ENCODE data around the gene DGUOK. TPM values are rescaled to one million over a fixed set of nuclear protein-coding genes. Genes with fewer than 3 reads are reported as not detected.

The DGUOK gene
- total and polyA plus RNA-seq, 2 of the 4 experiments (the other 2 are of a cell fraction): 66.3 to 111 TPM

- Histone ChIP-seq H2BK20ac (ENCODE audit: low read depth, low read length) (peak overlapping the region; percentile 82; the same call in 1 of the 2 replicates), H3K56ac (ENCODE audit: extremely low read depth, insufficient read depth, low read length) (peak overlapping the region; percentile 96), H3K79me1 (ENCODE audit: low read depth in 1 of 2, low read length in 2 of 2) (peaks cover 12 to 75% of the 10 kb centered on the region in 2 experiments; a peak in 3 of 4 replicates), H2BK5ac (ENCODE audit: low read depth, low read length, poor library complexity, severe bottlenecking) (peak overlapping the region; percentile 95), H3K4me2 (ENCODE audit: low read depth, low read length) (peak overlapping the region; percentile 73), H4K8ac (ENCODE audit: low read depth in 2 of 2, low read length in 2 of 2) (peak overlapping the region; percentile 86 to 94), H3K23ac (ENCODE audit: low read depth, low read length) (peak overlapping the region; percentile 95), H4K5ac (ENCODE audit: low read depth, low read length) (peak overlapping the region; percentile 89), H2BK120ac (ENCODE audit: low read depth, low read length) (peak overlapping the region; percentile 98), H3K4me1 (ENCODE audit: control insufficient read depth, insufficient read depth, low read length) (peaks cover 37% of the 10 kb centered on the region), H3K27ac (ENCODE audit: insufficient read depth, low read length) (peak overlapping the region; percentile 97), H3K9me1 (ENCODE audit: insufficient read depth, low read length) (peaks cover 48% of the 10 kb centered on the region), H2AFZ (replicated peaks; ENCODE audit: low read length, poor library complexity) (no peak overlapping the region), H4K91ac (ENCODE audit: insufficient read depth, low read depth, low read length) (peak overlapping the region; percentile 96), H3K27me3 (ENCODE audit: control insufficient read depth, insufficient read depth, low read length) (no peaks in the 10 kb centered on the region), H3K4me3 (ENCODE audit: insufficient read depth, low read depth, low read length) (peak overlapping the region; percentile 77), H4K20me1 (ENCODE audit: insufficient read depth, low read length) (peaks cover 53% of the 10 kb centered on the region), H3K9me3 (ENCODE audit: control insufficient read depth, insufficient read depth, low read length) (no peaks in the 10 kb centered on the region), H3K18ac (ENCODE audit: low read depth, low read length) (peak overlapping the region; percentile 68), H2BK15ac (ENCODE audit: low read depth, low read length) (peak overlapping the region; percentile 45; the same call in 2 of the 3 replicates), H3K14ac (replicated peaks; ENCODE audit: low read depth, low read length) (peak overlapping the region; percentile 100), H3K36me3 (ENCODE audit: control insufficient read depth, insufficient read depth, low read length) (peaks cover 14% of the 10 kb centered on the region), H3K4ac (ENCODE audit: low read depth, low read length) (peak overlapping the region; percentile 99), H2AK5ac (ENCODE audit: low read depth, low read length) (peak overlapping the region; percentile 98), H3K9ac (ENCODE audit: low read depth, low read length) (peak overlapping the region; percentile 95), H2AK9ac (replicated peaks; ENCODE audit: low read depth, low read length, poor library complexity) (peak overlapping the region; percentile 98)
- intact Hi-C loops (cut with micrococcal nuclease): loop anchor here (2.0 kb wide), 1 partner anchor 65 kb away; the partner anchor contains the start of gene STAMBP
- dilution Hi-C loops (cut with HindIII; ENCODE audit: low sequenced_read_pairs, unreplicated experiment): no loop called here
- ChIA-PET POLR2A (ENCODE audit: unreplicated experiment) (interaction anchor here (0.5 to 1.1 kb wide), 2 partner anchors 24 to 288 kb away, joined by 3 to 4 read pairs; no protein-coding TSS in a partner anchor), CTCF (no interaction called here)
- WGBS, 2 experiments (ENCODE audit: extremely low coverage in 2 of 2, insufficient read length in 1 of 2): 40% methylated on average over 1 of the region's 9 CpGs; no CpG with 5 or more reads in 1 of the 2 experiments
- TF ChIP-seq CEBPB (IDR thresholded peaks at IDR 0.05; ENCODE audit: low read depth, low read length) (no peak), MAFK (IDR thresholded peaks at IDR 0.05; ENCODE audit: low read depth, low read length) (no peak), ELK1 (IDR thresholded peaks at IDR 0.05; ENCODE audit: borderline replicate concordance, low read depth, low read length) (no peak), NFE2L2 (IDR thresholded peaks at IDR 0.05; ENCODE audit: low read depth, low read length) (no peak), FOS (IDR thresholded peaks at IDR 0.05; ENCODE audit: low read depth, low read length) (no peak), POLR2A (IDR thresholded peaks at IDR 0.05; ENCODE audit: low read depth, low read length) (no peak), USF2 (IDR thresholded peaks at IDR 0.05; ENCODE audit: low read depth, low read length) (no peak), RCOR1 (IDR thresholded peaks at IDR 0.05; ENCODE audit: insufficient replicate concordance, low read length) (no peak), RFX5 (IDR thresholded peaks at IDR 0.05; ENCODE audit: low read depth, low read length) (no peak)
- ATAC-seq (ENCODE audit: low read depth) (no peak), DNase-seq (no peak)
- in situ Hi-C loops (cut with MboI; ENCODE audit: low sequenced_read_pairs): no loop called here
- BruUV-seq (replicated peaks): no TSS peak
Observed at GRCh38 chr2:73893764-73894474, 32.8 kb upstream of the DGUOK start.

Data from IMR-90 (cell line).